ENCODE results near the gene ACAP3.

The ACAP3 gene

GRCh38 chr1:1244192-1244811 is 63.4 kb downstream of the ACAP3 start:
- DNase-seq (ENCODE audit: low read depth): no peak

DNA sequence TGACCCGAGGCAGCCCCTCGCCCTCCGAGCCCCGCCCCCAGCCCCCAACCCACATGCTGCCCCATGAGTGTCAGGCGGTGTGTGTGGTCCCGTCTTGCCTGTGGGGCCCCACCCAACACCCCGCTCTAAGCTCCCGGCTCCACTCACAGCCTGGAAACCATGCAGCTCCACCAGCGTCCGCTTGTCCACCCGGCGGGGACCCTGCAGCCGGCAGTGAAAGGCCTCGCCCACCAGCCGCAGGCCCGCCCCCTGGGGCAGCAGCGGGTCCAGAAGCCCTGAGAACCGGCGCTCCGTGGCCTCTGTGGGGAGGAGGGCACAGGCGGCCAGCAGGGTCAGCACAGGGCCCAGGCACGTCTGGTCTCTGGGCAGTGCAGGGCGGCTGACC is 63.9 kb downstream of the ACAP3 start:
- DNase-seq (ENCODE audit: low read depth): no peak

DNA sequence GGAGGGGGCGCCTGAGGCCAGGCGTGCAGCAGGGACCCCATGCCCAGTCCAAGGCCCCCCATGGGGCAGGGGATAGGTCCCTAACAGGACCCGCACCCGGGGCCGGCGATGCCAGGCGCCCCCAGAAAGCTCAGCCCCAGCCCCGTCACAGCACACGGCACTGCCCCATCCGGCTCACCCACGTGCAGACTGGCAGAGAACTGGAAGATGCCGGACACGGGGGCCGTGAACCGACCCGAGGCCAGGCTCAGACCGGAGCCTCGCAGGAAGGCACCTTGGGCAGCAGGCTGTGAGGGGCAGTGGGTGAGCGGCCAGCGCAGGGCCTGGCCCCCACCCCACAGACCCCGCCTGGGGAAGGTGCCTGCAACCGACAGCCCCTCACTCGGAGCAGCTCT is 64.5 kb downstream of the ACAP3 start:
- DNase-seq (ENCODE audit: low read depth): no peak

GRCh38 chr1:1242461-1243265 is 65.1 kb downstream of the ACAP3 start:
- DNase-seq (ENCODE audit: low read depth): no peak

Measured in stromal cell of bone marrow (primary cell).